NCI-H2081 treated with DMSO at 0.1 percent for 48 hours (cell line): Measurements from ENCODE around the gene TMEM178A.
"Not testable (repeated sequence)": the region's sequence is repeated elsewhere in the genome, so short reads cannot be mapped to it uniquely, and the experiment has no call there.

Experiments used
- DNase-seq: peaks from one replicate; lab custom pipeline; 2025; lab: John Stamatoyannopoulos, UW

Gene TMEM178A

DNA sequence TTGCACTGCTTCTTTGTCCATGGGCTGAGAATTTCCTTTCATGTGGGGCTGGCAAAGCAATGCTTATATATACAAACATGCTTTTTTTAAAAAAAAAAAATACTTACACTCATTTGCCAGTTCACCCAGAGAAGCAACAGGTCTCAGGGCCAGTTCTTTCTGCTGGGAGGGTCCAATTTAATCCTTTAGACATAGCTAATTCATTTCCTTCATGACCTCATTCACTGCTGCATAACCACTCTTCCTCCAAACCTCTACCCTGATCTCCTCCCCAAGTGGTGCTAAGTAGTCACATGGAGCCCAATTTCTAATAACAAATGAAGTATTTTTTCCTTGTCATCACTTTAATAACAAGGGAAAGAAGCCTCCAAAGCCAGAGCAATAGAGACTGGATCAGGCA, 17.1 kb upstream of the TMEM178A start:
- DNase-seq = no peak

DNA sequence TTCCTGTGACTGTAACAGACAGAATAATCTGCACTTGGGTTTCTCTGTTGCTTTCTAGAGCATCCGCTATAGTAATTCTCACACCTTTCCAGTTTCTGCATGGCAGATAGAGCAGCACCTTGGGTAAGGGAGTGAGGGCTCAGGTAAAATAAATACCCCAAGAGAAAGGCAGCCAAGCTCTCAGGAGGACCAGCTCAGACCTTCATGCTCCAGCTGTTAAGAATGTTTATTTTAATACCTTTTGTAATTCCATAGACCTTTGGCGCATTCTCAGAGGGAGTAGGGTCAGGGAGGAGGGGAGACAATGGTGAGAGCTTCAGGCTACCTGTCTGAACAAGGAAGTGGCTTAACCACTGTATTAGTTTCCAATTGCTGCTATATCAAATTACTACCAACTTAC, 16.2 kb upstream of the TMEM178A start:
- DNase-seq = no peak

DNA sequence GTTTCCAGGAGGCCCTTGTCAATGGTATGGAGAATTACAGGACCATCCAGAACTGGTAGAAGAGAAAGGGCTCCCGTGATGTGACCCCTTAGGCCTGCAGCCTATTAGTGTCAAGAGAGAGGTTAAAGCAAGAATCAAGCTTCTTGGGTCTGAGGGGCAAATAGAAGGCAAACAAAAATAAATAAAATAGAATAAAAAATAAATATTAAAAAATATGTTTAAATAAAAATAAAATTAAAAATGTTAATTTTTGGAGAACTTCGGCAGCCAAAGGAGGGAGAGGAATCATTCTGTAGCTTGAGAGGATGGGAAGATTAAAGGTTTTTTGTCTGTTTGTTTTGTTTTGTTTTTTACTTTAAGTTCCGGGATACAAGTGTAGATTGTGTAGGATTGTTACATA, 15.2 kb upstream of the TMEM178A start:
- DNase-seq = no peak

GRCh38 chr2:39656215-39656614, 9.5 kb upstream of the TMEM178A start:
- DNase-seq = not testable (repeated sequence)

GRCh38 chr2:39657287-39657937, 8.3 kb upstream of the TMEM178A start:
- DNase-seq = no peak

DNA sequence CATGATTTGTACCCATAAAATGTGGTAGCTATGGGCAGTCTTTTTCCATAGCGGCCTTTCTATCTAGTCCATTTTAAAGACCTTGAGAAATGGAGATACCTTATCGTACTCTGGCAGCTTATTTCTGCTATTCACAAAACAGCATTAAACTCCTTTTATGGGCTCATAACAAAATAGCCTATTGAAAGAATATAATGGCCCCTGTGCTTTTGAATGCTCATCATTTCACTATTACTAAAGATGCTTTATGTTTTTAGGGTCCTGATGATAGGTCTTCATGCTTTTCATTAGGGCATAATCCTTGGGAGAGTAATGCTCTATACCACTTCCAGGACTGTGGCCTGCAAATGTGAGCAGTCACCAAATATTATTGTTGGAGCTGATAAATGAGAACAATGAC, 7.3 kb upstream of the TMEM178A start:
- no peak for DNase-seq

GRCh38 chr2:39659765-39660611, 5.7 kb upstream of the TMEM178A start:
- DNase-seq = no peak

- DNase-seq = no peak
Observed at GRCh38 chr2:39660612-39661236, 5.0 kb upstream of the TMEM178A start.

DNA sequence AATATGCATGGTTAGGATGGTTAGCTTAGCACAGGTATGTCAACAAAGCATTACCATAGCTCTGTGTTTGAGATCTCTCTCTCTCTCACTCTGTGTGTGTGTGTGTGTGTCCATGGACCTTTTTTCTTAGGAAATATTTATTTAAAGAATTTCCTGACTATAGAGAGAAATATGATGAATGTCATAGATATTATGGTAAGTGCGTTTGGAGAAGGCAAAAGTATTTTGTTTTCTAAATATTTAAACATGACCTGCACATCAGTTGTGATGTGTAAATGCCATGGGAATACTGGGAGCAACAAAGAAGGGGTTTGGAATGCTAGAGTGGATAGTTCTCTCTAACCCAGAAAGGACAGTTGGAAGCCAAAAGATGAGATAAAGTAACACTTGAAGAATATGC, 3.9 kb upstream of the TMEM178A start:
- DNase-seq = no peak

DNA sequence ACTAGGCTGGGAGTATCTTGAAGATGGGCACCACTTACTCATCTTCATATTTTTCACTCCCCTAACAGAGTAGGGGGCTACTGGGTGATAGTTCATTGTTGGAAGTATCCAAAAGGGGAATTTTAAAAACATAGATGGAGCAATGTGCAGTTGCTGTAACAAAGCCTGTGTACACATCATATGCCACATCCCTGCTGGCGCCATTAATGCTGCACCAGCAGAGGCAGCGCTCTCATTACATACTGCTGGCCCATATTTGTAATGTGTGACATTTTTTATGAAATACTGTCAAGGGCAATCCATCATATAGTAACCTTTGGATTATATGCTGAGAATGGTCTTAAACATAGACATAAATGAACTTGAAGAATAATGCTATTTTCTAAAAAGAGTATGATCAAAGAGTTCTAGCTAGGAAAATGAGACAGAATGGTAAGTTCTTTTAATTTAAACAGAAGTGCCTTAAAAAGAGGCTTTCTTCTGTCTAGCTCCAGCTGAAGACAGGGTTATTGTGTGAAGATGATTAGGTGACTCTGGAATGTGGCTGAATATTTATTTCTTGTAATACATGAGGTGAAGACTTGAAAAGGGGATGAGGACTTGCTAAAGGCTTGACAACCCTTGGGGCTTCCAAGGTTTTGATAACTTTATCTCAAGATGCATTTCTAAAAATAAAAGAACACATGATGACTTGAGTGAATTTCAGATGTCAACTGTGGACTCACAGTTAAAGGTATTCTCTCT, 2.4 kb upstream of the TMEM178A start:
- DNase-seq = no peak

- DNase-seq = no peak
Observed at GRCh38 chr2:39664232-39664887, 1.4 kb upstream of the TMEM178A start.

- DNase-seq = no peak
Observed at GRCh38 chr2:39664888-39665591, 677 bp upstream of the TMEM178A start.

GRCh38 chr2:39666491-39667101, 879 bp downstream of the TMEM178A start:
- DNase-seq = no peak

- DNase-seq = no peak
Observed at GRCh38 chr2:39667104-39667885, 1.6 kb downstream of the TMEM178A start.

- no peak for DNase-seq
Observed at GRCh38 chr2:39667886-39668276, 2.2 kb downstream of the TMEM178A start.

DNA sequence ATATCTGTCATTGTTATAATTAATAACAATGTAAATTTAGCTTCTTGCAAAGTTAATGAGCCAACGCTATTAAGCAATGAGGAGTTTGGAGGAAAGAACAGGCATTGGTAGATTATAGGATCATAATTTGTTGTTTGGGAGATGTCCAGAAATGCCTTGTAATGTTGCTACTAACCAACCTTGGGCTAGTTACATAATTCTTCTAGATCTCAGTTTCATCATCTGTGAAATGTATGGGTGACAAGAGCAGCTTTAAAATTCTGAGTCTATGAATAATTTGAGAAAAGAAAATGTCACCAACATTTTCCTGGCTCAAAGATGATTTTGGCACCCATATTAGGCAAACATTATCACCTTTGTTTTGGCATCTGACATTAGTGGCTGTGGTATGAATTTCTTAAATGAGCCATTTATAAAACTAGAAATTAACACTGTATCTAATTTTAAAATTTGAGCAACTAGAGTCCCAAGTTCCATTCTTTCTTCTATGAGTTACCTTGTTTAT, 2.9 kb downstream of the TMEM178A start:
- DNase-seq = no peak

DNA sequence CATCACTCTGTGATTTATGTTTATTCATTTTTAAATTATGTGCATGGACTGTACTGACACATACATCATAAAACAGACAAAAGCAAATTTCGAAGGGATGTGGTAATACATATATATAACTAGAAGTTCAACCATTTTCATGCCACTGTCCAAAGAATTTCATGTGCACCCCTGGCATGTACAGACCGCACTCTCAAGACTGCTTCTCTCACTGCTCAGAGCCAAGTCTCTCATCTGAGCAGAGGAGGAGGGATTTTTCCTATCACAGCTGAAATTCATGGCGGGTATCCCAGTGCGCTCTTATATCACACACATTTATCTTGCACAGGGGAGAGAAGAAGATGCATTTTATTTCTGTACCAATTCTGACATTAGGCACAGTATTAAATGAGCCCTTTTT, 5.9 kb downstream of the TMEM178A start:
- no peak for DNase-seq

- no peak for DNase-seq
Observed at GRCh38 chr2:39673018-39673417, 7.3 kb downstream of the TMEM178A start.

DNA sequence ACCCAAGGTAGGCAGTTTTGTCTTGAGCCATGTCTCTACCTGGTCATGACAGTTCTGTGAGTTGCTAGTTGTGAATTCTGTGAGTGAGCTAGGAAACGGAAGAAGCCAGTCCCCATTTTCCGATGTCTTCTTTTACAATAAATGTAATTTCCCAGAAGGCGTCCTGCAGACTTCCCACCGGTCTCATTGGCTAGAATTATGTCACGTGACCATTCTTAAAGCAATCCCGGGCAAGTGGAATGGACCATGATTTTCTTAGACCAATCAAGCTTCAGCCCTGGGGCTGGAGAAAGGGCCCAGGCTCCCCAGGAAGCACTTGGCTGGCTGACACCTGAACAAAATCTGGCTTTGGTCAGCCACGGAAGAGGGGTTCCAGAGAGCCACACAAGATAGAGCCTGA, 10.6 kb downstream of the TMEM178A start:
- no peak for DNase-seq

GRCh38 chr2:39678170-39678569, 12.5 kb downstream of the TMEM178A start:
- no peak for DNase-seq
